ENCODE measurements around the gene IRF6. TPM values are rescaled to one million over a fixed set of nuclear protein-coding genes. Genes with fewer than 3 reads are reported as not detected.
A peak's percentile ranks its signal among the peaks of the same experiment; 100 is the strongest.

Gene IRF6
- total RNA-seq (10 to 100 TPM; 28.6 to 99.4 (median 52.7) TPM), polyA plus RNA-seq (10 to 100 TPM in 1 of 2 donors, 1 to 10 TPM in 1; 1.5 to 22.0 TPM)
- long read RNA-seq, donor 1, full-length matches to known transcripts: 4 of 73 reads
- long read RNA-seq, donor 1, partial matches to known transcripts: 56 of 73 reads
- long read RNA-seq, donor 1, other reads (novel, unspliced or antisense): 13 of 73 reads
- long read RNA-seq, donor 2, full-length matches to known transcripts: 96 of 134 reads
- long read RNA-seq, donor 2, partial matches to known transcripts: 20 of 134 reads
- long read RNA-seq, donor 2, other reads (novel, unspliced or antisense): 18 of 134 reads
- long read RNA-seq, donor 3, full-length matches to known transcripts: 4 of 36 reads
- long read RNA-seq, donor 3, partial matches to known transcripts: 28 of 36 reads
- long read RNA-seq, donor 3, other reads (novel, unspliced or antisense): 4 of 36 reads

GRCh38 chr1:209805875-209806760, at the start of gene IRF6:
IRF6 (minus strand) TSS chr1:209806142; CDS start chr1:209801413, 4,729 bp downstream.
- intact Hi-C loops (cut with DNase I): no loop called here
- Histone ChIP-seq H3K36me3 (no peaks in the 10 kb centered on the region), H3K4me3 (peak within 1 kb of the TSS in 10 of 12 donors; percentile 3 to 57 (median 34)), H3K27ac (peak within 1 kb of the TSS in 6 of 12 donors; percentile 11 to 64 (median 54)), H3K4me1 (peaks cover 0 to 44% (median 26%) of the 10 kb centered on the region in 12 donors), H3K9me3 (no peaks in the 10 kb centered on the region), H3K27me3 (no peaks in the 10 kb centered on the region)
- DNase-seq: peak; percentile 57 to 79 (median 76)
- WGBS, 4 donors: 25 to 47% (median 37%) methylated on average over 41 to 46 of the region's 46 CpGs
- no peak for TF ChIP-seq CTCF (IDR thresholded peaks at IDR 0.05)
- peak in 1 of 2 donors; percentile 18 for TF ChIP-seq POLR2A (IDR thresholded peaks at IDR 0.05)
- ATAC-seq: peak; percentile 12 to 73 (median 66)

GRCh38 chr1:209855623-209856022, 49.7 kb upstream of the IRF6 start:
- no peak for TF ChIP-seq CTCF (IDR thresholded peaks at IDR 0.05)
- TF ChIP-seq POLR2A (IDR thresholded peaks at IDR 0.05): no peak
- Histone ChIP-seq H3K9me3 (no peaks in the 10 kb centered on the region), H3K27me3 (peaks cover 0 to under 1% (median 0%) of the 10 kb centered on the region in 9 donors), H3K27ac (no peak overlapping the region), H3K4me3 (no peak overlapping the region), H3K4me1 (no peaks in the 10 kb centered on the region), H3K36me3 (peaks cover 0 to 46% (median 36%) of the 10 kb centered on the region in 9 donors)
- no peak for ATAC-seq
- DNase-seq: no peak
- WGBS, 4 donors: 89 to 94% (median 91%) methylated on average over 4 to 5 of the region's 5 CpGs
- intact Hi-C loops (cut with DNase I): loop anchor here in 3 of 10 donors (10.0 kb wide), 1 partner anchor 459 kb away; no protein-coding TSS in a partner anchor

- TF ChIP-seq CTCF (IDR thresholded peaks at IDR 0.05) (no peak), POLR2A (IDR thresholded peaks at IDR 0.05) (no peak)
- Histone ChIP-seq H3K36me3 (peaks cover 0 to 52% (median 37%) of the 10 kb centered on the region in 9 donors), H3K9me3 (no peaks in the 10 kb centered on the region), H3K27ac (no peak overlapping the region), H3K4me1 (peaks cover 0 to 5% (median 0%) of the 10 kb centered on the region in 12 donors), H3K4me3 (no peak overlapping the region), H3K27me3 (no peaks in the 10 kb centered on the region)
- WGBS, 4 donors: 78 to 85% (median 82%) methylated on average over 8 of the region's 8 CpGs
- ATAC-seq: no peak
- intact Hi-C loops (cut with DNase I): loop anchor here in 3 of 10 donors (10.0 kb wide), 1 partner anchor 460 kb away; no protein-coding TSS in a partner anchor
- DNase-seq: no peak
Observed at GRCh38 chr1:209855006-209855405, 49.1 kb upstream of the IRF6 start.
